GM18507 (cell line): ENCODE measurements around the gene PABPN1L.

Source experiments
- DNase-seq: peaks from one replicate; pipeline ENCODE4 v3.0.0; 2011; ENCODE audit warnings: low read depth; ENCODE audit not compliant: insufficient read length; ENCODE audit errors: extremely low spot score
- FAIRE-seq: peaks from 2 replicates; lab custom pipeline; 2011; peaks lifted over from hg19 to GRCh38; lab: Jason Lieb, UNC

Gene PABPN1L

GRCh38 chr16:88872650-88873331, 6.3 kb upstream of the PABPN1L start:
- FAIRE-seq (no peak), DNase-seq (no peak)

- FAIRE-seq, result no peak
- DNase-seq, result no peak
These were observed 5.4 kb upstream of the PABPN1L start for GRCh38 chr16:88871730-88872416.

DNA sequence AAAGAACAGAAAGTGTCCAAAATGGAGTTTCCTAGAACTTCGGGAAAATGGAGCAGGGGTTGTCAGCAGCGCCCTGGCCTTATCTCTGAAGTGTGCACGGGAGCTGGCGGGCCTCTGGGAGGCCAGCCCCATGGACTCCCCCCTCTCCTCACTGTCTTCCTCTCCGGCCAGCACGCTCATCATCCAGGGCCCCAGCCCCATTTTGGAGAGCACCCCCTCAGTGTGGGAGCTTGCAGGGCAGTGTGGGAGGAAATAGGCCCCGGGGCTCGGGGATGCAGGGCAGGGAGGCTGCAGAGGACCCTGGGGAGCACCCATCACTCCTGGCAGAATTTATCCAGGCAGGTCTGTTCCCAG, 4.9 kb upstream of the PABPN1L start:
- no peak for FAIRE-seq
- no peak for DNase-seq

GRCh38 chr16:88870608-88871348, 4.3 kb upstream of the PABPN1L start:
- FAIRE-seq, result no peak

DNA sequence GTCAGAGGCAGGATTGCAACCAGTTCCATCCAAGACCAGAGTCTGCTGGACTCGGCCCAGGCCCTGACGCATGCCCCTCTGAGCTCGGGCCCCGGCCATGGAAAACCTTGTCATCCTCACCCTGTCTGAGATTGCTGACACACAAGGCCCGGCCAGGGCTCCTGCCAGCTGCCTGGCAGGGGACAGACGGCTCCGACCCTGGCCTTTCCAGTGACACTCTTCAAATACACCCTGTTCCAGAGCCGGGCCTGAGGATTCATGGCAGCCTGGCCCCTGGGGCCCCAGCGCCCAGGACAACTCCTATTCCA, 3.2 kb upstream of the PABPN1L start:
- FAIRE-seq (no peak), DNase-seq (no peak)

More at GRCh38 chr16:88870608-88871348, 4.3 kb upstream of the PABPN1L start:
- DNase-seq, result no peak

DNA sequence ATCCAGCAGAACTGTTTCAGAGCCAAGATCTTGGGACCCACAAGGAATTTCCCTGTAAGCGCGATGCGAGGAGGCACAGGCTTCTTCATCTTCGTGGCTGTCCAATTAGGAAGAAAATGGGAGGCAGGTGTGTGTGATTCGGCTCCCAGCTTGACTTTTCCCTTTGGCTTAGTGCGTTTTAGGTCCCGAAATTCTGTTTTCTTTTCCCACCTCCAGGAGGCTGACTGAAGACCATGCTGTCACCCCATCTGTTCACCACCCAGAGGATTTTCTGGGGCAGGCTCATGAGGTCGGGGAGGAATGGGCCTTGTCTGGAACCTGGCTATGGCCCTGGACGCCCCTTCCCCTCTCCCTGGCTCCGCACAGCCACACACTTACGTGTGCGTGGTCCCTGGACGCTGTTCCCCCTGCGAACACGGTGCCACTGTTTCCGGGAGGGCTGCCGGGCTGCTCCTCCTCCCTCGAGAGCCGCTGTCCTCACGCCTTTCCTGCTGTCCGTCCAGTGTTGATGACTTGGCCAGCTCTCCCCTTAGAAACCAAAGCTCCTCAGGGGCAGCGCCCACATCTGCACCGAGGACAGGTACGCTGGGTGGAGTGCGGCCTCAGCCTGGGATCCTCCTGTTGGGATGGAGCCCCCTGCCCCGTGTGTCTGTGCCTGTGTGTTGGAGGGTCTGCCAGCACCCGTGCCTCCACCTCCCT, 2.7 kb upstream of the PABPN1L start:
- FAIRE-seq, result no peak

GRCh38 chr16:88867581-88868246, 1.3 kb upstream of the PABPN1L start:
- FAIRE-seq (no peak), DNase-seq (no peak)

More for the DNA sequence above, 2.7 kb upstream of the PABPN1L start:
- no peak for DNase-seq

- FAIRE-seq (no peak), DNase-seq (no peak)
These were observed 718 bp downstream of the PABPN1L start for GRCh38 chr16:88865742-88866141.

DNA sequence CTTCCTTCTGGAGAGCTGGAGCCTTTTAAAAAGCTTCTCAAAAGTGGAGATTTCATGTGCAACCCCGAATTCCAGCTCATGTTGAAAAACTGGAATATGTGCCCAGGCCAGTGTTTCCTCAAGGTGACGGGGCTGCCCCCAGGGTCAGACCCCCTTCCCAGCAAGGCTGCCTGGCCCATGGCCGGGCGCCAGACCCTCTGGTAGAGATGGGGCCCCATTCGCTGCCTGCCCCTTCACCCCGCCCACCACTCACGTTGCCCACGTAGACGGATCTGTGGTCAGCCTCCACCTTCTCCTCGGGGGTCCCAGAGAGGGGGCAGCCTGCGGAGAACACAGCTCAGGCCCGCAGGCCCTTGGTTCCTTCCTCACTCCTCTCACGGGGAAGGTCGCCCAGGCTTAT, 1.1 kb downstream of the PABPN1L start:
- DNase-seq (no peak), FAIRE-seq (no peak)

DNA sequence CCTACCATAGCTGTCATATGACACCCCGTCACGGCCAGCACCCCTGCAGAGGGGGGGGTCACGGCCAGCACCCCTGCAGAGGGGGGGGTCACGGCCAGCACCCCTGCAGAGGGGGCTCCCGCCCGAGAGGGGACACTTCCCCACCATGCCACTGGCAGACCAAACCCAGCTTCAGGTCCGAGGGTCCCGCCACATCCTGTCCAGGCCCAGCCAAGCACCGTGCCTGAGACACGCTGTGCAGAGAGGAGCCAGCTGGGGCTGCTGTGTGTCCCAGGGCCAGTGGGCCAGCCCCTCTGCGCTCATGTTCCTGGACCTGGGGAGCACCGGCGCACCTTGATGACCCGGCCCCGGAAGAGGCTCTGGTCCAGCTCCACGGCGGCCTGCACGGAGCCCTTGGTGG, 1.9 kb downstream of the PABPN1L start:
- FAIRE-seq (no peak), DNase-seq (no peak)

- FAIRE-seq, result no peak
- DNase-seq, result no peak
These were observed 2.4 kb downstream of the PABPN1L start for GRCh38 chr16:88864099-88864498.

DNA sequence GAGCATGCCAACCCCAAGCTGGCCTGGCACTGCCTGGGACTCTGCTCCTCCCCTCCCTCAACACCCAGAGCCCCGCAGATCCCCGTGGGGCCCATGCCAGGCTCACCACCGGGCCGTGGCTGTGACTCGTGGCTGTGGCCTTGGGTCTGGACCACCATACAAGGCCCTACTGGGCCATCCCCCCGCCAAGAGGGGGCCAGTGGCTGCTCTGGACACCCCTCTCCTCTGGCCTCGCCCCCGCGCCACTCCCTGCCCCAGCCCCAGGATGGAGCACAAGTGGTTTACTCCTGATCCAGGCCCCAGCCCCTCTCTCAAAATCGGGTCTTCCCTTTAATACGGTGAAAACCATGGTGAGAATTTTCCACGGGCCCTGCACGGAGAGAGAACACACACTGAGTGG, 3.0 kb downstream of the PABPN1L start:
- no peak for FAIRE-seq

GRCh38 chr16:88862968-88863367, 3.5 kb downstream of the PABPN1L start:
- FAIRE-seq (no peak), DNase-seq (no peak)

More for the DNA sequence above, 3.0 kb downstream of the PABPN1L start:
- DNase-seq, result no peak

DNA sequence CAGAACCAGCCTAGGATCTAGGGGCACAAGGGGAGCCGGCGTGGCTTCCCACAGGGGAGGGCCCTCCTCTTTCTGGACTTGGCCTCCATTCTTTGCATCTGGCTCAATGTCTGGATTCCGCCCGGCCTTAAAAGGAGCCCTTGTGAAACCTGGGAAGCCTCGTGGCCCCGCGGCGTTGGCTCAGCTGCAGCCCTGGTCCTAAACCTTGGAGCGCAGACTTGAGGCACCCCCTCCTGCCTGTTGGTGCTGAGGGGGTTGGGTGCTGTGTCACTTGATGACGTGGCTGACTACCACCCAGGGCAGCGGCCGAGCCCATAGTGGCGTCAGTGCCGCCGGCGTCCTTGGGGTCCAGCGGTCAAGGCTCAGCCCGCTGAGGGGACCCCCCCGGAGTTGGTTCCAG, 5.1 kb downstream of the PABPN1L start:
- DNase-seq (no peak), FAIRE-seq (no peak)

GRCh38 chr16:88859381-88860091, 6.9 kb downstream of the PABPN1L start:
- no peak for DNase-seq
- no peak for FAIRE-seq

- DNase-seq (peak; percentile 69), FAIRE-seq (peak; percentile 93)
These were observed 8.6 kb downstream of the PABPN1L start for GRCh38 chr16:88857728-88858339.

DNA sequence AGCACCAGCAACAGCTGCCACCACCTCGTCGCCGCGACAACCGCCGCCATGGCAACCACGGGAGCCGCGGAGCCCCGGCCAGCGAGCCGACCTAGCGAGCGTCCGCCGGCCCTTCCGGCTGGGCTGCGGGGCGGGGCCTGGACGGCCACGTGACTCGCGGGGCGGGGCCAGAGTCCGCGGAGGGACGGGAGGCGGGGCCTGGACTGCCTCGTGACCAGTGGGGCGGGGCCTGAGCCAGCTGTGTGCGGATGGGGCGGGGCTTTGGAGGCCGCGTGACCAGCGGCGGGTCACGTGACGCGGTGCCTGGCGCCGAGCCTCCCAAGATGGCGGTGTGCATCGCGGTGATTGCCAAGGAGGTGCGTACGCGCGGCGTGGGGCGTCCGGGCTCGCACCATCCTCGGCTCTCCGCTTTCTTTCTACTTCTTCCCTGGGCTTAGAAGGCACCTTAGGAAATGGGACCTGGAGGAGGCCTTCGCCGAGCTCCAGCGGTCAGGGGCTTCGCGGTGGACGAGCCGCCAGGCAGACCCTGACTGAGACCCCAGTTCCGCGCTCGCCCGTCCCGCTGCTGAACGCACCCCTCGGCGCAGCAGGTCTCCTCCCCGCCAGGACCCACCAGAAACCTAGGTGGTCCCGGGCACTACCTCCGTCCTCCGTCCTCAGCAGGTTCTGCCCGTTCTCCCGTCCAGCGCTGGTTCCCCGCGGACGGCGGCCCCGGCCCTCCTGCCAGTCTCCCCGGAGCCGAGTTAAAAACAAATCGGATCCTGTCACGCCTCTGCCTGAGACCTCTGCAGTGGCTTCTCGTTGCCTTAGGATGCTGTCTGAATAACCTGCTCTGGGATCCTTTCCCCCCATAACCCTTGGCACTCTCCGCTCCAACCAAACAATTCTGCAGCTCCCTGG, 9.4 kb downstream of the PABPN1L start, which contains the start of the genes GALNS and TRAPPC2L:
Gene GALNS, minus strand, starts transcription at position 120 of the 900 bp plus-strand sequence. Its CDS starts 70 bp downstream, at position 50.
Gene TRAPPC2L, plus strand, starts transcription at position 300 of the 900 bp plus-strand sequence. Its CDS starts 24 bp downstream, at position 324.
- peak; percentile 100 for DNase-seq
- peak; percentile 97 for FAIRE-seq
